Breast epithelium (tissue), 3 donors: ENCODE results near the gene NUDT5.

Experiments used
- POLR2A ChIP-seq: fragments of 450-650 bp; IDR thresholded peaks from one replicate; pipeline ENCODE4 v1.6.1; 2016; ENCODE audit warnings: antibody characterized with exemption, mild to moderate bottlenecking, moderate library complexity
- TF ChIP-seq, protein P1 (sequence below), 3 donors: fragments of 450-650 bp; IDR thresholded peaks; one replicate each; pipeline ENCODE4 v1.5.1; 2016 to 2017; ENCODE audit warnings: antibody characterized with exemption in 3 of 3, mild to moderate bottlenecking in 3 of 3, moderate library complexity in 3 of 3

DNA sequence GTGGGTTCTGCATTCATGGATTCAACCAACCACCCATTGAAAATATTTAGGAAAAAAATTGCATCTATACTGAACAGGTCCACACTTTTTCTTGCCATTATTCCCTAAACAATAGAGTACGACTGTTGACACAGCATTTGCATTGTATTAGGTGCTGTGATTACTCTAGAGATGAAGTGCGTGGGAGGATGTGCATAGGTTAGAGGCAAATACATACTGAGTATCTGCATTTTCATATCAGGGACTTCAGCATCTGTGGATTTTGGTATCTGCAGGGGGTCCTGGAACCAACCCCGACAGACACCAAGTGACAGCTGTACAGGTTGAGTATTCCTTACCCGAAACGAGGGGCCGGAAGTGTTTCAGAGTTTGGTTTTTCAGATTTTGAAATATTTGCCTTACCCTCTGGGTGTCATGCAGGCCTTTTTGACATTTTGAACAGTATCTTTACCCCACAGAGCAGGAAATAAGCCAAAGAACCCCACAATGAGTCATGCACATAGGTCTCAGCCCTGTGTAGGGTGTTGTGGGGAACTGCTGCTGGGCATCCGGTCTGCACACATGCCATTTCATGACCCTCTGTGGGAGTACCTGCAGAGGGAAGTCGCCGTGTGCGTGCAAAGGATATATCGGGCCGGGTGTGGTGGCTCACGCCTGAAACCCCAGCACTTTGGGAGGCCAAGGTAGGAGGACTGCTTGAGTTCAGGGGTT lies 14.5 kb downstream of the NUDT5 start:
- TF ChIP-seq, protein P1, sequence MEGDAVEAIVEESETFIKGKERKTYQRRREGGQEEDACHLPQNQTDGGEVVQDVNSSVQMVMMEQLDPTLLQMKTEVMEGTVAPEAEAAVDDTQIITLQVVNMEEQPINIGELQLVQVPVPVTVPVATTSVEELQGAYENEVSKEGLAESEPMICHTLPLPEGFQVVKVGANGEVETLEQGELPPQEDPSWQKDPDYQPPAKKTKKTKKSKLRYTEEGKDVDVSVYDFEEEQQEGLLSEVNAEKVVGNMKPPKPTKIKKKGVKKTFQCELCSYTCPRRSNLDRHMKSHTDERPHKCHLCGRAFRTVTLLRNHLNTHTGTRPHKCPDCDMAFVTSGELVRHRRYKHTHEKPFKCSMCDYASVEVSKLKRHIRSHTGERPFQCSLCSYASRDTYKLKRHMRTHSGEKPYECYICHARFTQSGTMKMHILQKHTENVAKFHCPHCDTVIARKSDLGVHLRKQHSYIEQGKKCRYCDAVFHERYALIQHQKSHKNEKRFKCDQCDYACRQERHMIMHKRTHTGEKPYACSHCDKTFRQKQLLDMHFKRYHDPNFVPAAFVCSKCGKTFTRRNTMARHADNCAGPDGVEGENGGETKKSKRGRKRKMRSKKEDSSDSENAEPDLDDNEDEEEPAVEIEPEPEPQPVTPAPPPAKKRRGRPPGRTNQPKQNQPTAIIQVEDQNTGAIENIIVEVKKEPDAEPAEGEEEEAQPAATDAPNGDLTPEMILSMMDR (IDR thresholded peaks at IDR 0.05) = no peak
- no peak for TF ChIP-seq POLR2A
